HG03280 (cell line): ENCODE results near the gene HRK.

Experiments
- ATAC-seq: cut with Tn5 transposase; IDR thresholded peaks from one replicate; pipeline ENCODE4 v1.9.1; 2021; ENCODE audit warnings: mild to moderate bottlenecking, moderate library complexity; ENCODE audit not compliant: unreplicated experiment

Gene HRK

DNA sequence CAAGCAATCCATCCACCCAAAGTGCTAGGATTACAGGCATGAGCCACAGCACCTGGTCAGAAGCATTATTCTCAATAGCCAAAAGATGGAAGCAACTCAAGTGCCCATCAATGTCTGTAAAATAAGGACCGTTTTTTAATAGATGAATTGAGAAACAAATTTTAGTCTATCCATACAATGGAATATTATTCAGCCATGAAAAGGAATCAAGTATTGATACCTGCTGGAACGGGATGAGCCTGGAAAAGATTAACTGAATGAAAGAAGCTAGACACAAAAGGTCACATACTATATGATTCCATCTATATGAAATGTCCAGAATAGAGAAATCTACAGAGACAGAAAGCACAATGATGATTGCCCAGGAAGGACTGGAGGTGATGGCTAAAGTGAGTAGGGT lies 20.4 kb upstream of the HRK start:
- ATAC-seq, result no peak

DNA sequence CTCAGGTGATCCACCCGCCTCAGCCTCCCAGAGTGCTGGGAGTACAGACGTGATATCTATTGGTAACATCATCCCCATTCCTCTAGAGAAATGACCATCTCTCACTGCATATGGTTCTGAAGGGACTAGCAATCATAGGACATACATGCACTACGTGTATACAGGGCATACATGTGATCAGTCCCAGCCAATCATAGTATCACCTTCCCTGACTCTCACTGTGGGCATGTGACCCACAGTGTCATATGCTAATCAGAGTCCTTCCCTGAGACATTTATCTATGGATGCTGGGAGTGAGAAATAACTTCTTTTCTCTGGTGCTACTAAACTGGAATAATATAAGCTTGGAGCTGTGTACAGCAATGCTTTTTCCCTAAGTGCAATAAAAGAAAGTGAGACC lies 17.4 kb upstream of the HRK start:
- ATAC-seq, result no peak

DNA sequence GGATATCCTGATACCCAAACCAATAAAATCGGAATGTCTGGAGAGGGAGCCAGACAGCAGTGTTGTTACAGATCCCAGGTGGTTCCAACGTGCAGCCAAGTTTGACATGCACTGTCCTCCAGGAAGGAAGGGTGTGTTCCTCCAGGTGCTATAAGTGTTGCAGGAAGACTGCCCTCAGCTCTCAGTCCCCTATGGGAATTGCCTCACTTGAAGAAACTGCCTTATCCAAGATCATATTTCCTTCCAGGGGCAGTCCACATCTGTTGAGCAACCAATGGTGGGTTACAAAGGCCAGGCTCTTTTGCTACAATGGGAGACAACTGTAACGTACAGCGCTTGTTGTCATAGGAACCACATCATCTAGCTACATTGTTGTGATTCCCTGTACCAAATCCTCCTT lies 16.2 kb upstream of the HRK start:
- ATAC-seq, result no peak

DNA sequence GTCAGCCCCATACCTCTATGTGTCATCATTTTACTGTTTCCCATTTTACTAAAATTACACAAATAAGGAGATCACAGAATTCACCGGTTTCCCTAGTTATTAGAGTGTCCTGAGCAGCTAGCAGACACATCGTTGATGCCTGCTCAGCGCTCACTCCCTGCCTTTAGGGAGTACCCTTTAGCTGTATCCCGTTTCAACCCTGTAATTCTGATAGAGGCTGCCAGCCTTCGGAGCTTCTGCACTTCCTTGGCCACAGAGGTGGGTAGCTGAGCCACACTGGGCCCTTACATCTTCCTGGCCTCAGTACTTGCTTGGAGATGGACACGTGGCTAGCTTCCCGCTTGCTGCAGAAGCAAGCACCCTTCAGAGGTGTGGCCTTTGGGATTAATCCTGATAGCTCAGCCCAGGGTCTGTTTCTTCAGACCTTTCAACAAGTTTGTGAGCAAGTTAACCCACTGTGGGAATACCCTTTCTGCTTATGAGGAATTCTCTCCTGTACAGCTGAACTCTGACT lies 15.2 kb upstream of the HRK start:
- no peak for ATAC-seq

DNA sequence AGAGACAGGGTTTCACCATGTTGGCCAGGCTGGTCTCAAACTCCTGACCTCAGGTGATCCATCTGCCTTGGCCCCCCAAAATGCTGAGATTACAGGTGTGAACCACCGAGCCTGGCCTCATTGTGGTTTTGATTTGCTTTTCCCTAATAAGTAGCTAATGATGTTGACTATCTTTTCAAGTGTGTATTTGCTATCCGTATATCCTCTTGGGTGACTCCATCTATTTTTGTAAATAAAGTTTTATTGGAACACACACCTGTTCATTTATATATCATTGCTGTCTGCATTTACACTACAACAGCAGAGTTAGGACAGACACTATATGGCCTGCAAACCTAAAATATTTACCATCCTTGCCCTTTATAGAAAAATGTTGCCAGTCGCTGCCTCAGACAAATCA lies 13.7 kb upstream of the HRK start:
- no peak for ATAC-seq

DNA sequence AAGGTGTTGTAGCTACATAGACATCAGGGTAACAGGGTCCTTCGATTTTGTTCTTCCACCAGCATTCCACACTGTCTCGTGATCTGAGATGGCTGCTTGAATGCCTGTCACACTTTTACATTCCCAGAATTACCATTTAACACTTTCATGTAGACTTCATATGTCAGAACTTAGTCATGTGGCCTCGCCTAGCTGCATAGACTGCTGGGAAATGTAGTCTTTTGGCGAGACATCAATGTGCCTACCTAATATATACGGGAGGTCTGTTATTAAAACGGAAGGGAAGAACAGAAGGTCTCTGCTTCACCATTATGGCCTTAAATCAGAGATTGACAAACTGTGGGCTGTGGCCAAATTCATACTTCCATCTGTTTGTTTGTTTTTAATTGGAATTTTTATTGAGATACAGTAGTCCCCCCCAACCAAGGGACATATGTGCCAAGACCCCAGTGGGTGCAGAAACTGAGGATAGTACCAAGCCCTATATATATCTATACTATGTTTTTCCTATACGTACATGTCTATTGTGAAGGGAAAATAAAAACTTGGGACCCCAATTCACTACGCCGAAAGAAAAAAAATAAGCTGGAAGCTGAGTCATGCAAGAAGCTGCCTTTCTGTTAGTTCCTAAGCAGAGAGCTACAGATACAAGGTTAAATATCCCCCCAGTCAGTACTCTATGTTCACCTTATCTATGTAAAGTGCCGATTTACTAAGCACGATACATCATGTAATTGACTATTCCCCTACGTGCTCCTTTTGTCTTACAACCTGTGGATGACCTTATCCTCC lies 11.3 kb upstream of the HRK start:
- no peak for ATAC-seq

DNA sequence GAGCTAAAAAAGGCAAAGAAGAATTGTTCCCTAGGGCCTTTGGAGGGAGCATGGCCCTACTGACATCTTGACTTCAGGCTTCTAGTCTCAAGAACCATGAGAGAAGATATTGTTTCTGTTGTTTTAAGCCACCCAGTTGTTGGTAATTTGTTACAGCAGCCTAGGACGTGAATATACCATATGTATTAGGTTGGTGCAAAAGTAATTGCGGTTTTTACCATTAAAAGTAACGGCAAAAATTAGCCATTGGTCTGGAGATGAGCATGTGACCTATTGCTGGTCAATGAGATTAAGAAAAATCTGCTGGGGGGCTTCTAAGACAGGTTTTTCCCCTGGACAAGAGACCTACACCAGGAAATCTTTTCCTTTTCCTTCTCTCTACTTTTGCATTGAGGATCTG lies 9.8 kb upstream of the HRK start:
- no peak for ATAC-seq

DNA sequence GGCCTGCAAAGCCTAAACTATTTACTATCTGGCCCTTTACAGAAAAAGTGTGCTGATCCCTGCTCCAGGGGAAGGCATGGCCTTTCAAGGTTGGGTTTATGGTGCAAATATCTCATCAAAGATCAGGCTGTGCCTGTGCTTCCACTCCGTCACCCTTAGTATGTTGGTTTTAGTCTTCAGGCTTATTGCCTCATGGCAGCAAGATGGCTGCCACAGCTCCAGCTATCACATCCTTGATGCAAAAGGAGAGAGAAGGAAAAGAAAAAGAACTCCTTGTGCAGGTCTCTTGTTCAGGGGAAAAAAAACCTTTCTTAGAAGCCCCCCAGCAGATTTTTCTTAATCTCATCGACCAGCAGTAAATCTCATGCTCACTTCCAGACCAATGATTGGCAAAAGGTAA lies 9.1 kb upstream of the HRK start:
- no peak for ATAC-seq

DNA sequence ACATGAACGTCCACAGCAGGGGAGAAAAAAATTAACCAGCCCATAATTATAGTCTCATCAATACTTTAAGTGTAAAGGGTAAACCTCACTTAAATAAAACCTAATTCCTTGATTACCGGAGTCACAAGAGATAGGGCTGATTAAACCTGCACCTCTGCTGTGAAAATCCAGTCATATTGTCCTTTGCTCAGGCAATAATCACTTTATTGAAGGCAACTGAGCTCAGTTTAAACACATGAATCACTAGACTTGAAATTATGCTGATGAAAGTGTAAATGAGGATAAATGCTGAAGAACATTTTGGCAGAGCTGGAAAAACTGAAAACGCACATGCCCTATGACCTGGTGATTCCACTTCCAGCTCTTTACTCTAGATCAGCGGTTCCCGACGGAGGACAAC lies 6.7 kb upstream of the HRK start:
- no peak for ATAC-seq

DNA sequence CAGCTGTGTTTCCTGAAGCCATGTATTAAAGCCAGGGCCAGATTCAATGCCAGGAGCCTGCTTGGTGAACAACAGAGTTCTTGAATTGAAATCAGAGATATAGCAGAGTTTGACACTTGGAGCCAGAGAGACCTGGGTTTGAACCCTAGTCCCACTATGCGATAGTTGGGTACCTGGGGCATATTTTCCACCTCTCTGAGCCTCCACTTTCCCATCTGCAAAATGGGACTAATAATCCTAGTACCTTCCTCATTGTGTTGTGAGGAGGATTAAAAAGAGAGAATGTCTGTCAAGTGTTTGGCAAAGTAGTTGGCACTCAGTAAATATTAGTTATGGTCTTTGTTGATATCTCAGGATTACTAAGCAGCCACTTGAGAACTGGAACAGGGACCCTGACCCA lies 6.0 kb upstream of the HRK start:
- ATAC-seq, result no peak

DNA sequence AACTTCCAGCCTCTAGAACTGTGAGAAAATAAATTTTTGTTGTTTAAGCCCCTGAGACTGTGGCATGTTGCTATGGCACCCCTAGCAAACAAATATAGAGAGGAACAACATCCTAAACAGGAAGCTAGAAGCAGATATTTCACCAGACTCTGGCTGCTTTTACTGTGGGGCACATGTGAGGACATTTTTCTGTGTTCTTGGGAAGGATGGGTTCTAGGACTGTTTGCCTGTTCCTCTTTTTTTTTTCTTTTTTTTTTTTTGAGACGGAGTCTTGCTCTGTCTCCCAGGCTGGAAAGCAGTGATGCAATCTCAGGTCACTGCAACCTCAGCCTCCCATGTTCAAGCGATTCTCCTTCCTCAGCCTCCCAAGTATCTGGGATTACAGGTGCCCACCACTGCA lies 4.2 kb upstream of the HRK start:
- no peak for ATAC-seq

DNA sequence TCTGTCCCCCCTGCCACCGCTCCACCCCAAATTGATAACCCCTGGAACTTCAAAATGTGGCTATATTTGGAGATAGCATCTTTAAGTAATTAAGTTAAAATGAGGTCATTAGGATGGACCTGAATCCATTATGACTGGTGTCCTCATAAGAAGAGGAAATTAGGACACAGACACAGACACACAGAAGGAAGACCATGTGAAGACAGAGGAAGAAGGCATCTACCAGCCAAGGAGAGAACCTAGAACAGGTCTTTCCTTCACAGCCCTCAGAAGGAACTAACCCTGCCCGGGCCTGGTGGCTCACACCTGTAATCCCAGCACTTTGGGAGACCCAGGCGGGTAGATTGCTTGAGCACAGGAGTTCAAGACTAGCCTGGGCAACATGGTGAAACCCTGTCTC lies 3.6 kb upstream of the HRK start:
- ATAC-seq, result no peak

DNA sequence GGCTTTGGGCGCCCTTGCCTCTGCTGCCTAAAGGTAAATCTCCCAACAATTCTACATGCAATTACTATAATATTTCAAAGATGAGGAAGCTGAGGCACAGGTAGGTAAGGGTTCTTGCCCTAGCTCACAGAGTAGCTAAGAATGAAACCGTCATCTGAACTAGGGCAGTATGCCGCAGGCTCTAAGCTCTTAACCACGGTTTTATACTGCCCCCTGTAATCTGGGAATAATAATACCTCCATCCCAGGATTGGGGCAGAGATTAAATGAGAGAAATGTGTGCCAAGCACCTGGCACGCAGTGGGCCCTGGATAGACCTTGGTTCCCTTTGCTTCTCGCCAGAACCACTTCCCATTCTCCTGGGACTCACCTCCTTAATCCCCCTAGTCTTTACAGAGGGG lies 1.5 kb upstream of the HRK start:
- ATAC-seq, result no peak

DNA sequence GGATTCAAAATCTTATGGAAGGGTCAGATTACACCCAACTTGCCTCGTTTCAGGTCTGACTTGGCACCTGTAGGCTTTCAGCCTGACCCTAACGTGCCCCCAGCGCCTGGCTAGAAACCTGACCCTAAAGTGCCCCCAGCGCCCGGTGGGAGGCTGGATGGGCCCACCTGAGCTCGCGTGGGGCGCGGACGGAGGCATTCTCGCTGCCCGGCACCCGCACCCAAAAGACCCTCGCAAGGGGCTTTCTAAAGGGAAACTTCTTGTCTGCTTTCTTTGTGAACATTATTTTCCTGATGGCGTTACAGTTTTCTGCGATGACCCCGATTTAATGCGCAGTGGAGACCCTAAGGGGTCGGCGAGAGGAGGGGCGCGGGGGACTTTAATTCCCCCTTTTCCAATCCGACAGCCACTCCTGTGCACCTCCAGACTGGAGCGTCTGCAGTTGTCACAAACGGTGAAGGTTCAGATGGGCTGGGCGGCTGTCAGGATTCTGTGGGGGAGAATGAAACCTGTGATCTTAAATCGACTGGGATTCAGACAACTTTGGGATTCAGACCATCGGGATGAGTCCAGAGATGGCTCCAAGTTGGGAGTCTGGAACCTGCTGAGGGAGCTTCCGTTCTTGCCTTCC lies 751 bp upstream of the HRK start:
- ATAC-seq, result no peak

DNA sequence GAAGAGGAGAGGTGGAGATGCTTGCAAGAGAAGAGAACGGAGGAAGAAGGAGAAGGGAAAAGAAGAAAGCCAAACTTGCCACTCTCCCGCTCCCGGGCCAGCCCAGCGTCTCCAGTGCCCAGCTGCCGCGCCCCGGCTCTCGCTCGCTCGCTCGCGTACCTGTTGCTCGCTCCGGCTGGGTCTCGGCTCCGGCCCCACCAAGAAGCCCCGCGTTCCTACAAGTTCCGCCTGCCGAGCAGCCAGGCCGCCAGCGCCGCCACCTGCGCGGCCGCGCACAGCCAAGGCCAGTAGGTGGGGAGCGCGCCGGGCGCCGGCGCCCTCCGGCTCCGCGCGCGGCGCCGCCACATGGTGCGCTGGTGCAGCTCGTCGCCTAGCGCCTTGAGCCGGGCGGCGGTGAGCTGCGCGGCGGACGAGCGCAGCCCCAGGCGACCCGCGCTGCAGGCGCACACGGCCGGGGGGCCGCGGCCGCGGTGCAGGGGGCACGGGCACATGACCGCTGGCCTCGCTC lies 370 bp downstream of the HRK start:
- ATAC-seq, result peak; percentile 70

DNA sequence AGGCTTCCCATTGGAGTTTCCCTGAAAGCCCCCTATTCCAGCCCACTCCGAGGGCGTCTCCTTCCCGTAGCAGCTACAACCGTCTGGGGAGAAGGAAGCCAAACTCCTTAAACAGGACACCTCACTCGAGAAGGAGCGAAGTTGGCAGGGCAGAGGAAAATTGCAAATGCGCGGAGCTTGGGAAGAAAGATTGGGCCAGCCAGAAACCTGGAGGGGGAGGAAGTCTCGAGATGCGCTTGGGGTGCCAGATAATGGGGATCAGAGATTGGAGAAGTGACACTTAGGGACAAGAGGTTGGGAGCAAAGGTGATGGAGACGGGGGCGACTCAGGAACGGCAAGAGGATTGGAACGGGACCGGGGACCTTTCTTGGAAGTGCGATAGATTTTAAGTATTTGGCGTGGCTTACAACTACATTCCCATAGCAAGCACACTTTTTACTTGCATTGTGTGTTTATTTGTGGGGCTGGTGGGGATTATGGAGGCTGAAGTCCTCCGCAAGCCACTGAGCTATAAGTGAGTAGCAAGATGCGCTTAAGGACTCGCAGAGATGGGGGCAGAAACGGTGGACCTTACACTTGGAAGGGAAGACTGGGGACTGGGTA lies 926 bp downstream of the HRK start:
- peak; percentile 13 for ATAC-seq

DNA sequence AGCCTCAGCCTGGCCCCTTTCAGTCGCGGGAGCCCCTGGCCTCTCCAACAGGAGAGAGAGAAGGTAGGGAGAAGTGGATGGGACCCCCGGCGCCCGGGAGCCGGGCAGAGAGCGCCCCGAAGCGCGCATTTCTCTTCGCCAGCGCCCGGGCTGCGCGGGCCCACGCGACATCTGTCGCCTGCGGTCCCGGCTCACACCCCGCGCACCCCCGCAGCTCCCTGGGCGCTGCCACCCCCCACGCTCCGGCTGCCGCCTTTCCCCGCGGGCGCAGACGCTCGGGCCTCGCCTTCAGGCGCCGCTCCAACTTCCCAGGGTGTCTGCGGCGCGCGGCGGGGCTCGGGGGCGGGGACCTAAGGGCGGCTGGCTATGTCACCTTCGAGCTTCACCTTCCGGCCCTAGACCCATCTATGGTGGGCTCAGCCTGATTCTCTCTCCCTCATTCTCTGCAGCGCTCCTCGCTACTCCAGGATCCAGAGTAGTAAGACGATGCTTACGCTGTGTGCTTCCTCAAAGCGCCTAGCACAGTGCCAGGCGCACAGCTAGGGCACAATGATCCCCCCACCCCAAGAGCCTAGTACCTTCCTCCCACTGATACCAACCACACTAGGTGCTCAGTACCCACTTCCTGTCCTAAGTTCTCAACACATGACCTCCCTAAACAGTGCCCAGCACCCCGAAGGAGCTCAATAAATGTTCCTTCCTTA lies 1.6 kb downstream of the HRK start:
- no peak for ATAC-seq

DNA sequence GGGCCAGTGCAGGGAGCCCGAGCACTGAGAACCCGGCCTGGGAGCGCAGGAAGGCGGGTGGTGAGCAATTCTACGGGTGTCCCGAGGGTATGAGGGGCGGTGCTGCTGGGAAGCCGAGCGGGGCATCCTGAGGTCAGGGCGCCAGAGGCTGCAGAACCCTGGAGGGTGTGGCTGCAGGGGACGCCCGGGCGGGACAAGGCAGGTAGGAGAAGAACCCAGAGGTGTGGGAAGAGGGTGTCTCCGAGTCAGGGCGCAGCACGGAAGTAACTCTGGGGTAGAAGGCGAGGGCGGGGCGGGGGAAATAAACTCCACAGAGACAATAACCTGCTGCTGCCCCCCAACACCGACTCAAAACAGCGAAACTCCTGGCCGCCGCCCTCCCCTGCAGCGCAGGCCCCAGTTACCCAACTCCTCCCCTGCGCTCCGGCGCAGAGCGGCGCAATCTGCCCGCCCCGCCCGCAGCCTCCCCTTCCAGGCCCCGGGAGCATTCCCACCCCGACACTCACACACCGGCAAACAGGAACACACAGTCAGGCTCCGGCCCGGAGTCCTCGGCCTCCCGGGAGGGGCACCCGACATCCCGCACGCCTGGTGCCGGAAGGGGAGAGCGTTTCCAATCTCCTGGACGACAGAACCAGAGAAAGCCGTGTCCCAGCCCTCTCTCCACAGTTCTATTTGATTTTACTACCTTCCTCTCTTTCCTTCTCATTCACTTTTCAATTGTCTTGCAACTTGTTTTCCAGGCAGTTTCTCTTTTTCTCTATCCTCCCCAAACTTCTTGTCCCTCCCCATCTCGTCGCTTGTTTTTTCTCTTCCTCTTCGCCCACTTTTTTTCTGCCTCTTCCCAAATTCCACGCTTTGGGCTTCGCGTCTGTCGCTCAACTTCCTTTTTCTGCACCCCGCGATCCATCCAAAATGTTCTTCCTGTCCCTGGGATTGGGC lies 2.4 kb downstream of the HRK start:
- no peak for ATAC-seq

DNA sequence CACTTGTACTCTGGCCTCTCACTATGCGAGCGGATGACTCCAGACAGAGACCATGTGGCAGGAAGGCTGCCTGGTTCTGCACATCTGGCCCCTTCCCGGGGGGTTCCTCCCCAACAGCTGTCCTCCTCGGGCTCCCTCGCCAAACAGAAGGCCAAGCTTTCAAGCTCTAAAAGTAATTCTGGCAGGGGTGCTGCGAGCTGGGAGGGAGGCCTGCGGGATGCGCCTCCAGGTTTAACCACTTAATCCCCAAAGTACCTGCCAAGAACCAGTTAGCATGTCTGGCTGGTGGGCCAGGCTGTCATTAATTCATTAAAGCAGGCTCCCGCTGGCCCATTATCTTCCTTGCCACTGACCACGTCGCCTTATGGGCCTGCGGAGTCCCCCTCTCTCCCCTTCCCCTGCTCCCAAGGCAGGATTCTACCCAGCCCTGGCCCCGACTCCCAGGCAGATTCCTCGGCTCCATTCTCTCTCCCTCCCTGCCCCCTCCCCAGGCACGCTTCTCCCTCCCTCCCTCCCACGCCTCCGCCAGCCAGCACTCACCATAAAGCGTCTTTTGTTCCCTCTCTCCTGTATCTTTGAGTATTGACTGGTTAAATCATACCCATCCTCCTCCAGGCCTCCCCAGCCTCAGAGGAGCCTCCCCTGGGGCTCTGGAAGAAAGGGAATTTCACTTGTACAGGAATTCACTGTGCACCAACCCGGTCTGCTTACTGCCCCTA lies 4.9 kb downstream of the HRK start:
- no peak for ATAC-seq
